ES-I3 (cell line): Measurements from ENCODE around the gene METAP2.

Experiments used
- H3K36me3 ChIP-seq: 2 replicates; pipeline ENCODE4 v1.6.1; 2013; ENCODE audit warnings: mild to moderate bottlenecking, low read length, control low read depth, moderate library complexity; ENCODE audit not compliant: insufficient read depth
- H3K4me1 ChIP-seq: 2 replicates; pipeline ENCODE4 v1.6.1; 2013; ENCODE audit warnings: mild to moderate bottlenecking, control low read depth, low read length; ENCODE audit not compliant: insufficient read depth
- H3K9ac ChIP-seq: 2 replicates; pipeline ENCODE4 v1.6.1; 2013; ENCODE audit warnings: low read depth, mild to moderate bottlenecking, low read length, moderate library complexity
- H3K9me3 ChIP-seq: 2 replicates; pipeline ENCODE4 v1.6.1; 2013; ENCODE audit warnings: mild to moderate bottlenecking, low read length, moderate library complexity; ENCODE audit not compliant: control insufficient read depth, insufficient read depth

METAP2 gene

GRCh38 chr12:95557625-95558024 lies 83.7 kb downstream of the METAP2 start:
- Histone ChIP-seq H3K9me3 (no peaks in the 10 kb centered on the region), H3K36me3 (no peaks in the 10 kb centered on the region), H3K9ac (no peak overlapping the region), H3K4me1 (no peaks in the 10 kb centered on the region; the same call in 1 of the 2 replicates)
